Right lobe of liver (tissue), 6 donors: ENCODE measurements around the gene SPAAR. TPM values are rescaled to one million over a fixed set of nuclear protein-coding genes. Genes with fewer than 3 reads are reported as not detected.
A peak's percentile ranks its signal among the peaks of the same experiment; 100 is the strongest.

Experiments used
- ATAC-seq, 4 donors: fragments of 200-7000 bp; cut with Tn5 transposase; one replicate each; pipeline ENCODE4 v1.9.1; 2020; ENCODE audit warnings: mild to moderate bottlenecking in 4 of 4, moderate library complexity in 4 of 4
- DNase-seq, 3 donors: peaks; one replicate each; pipeline ENCODE4 v3.0.0-alpha.2; 2020
- H3K27ac ChIP-seq, 3 donors: fragments of 200-600 bp; one replicate each; pipeline ENCODE4 v1.8.0; 2022
- H3K27me3 ChIP-seq, 2 donors: fragments of 200-600 bp; one replicate each; pipeline ENCODE4 v1.8.0; 2022
- H3K36me3 ChIP-seq, 4 donors: fragments of 200-600 bp; sonication (generic) in 1 of 4; one replicate each; pipeline versions ENCODE4 v1.5.1 to v1.8.0; 2017 to 2022; ENCODE audit warnings: control low read depth in 1 of 4
- H3K4me1 ChIP-seq, 4 donors: fragments of 200-600 bp; sonication (generic) in 1 of 4; one replicate each; pipeline versions ENCODE4 v1.5.1 to v1.8.0; 2017 to 2022; ENCODE audit warnings: control low read depth in 1 of 4
- H3K4me3 ChIP-seq, 3 donors: fragments of 200-600 bp; one replicate each; pipeline ENCODE4 v1.8.0; 2022
- H3K9me3 ChIP-seq, 4 donors: fragments of 200-600 bp; sonication (generic) in 1 of 4; one replicate each; pipeline versions ENCODE4 v1.5.1 to v1.8.0; 2017 to 2022; ENCODE audit warnings: control low read depth in 1 of 4
- POLR2A ChIP-seq: fragments of 450-650 bp; IDR thresholded peaks from one replicate; pipeline ENCODE4 v1.6.1; 2017; ENCODE audit warnings: antibody characterized with exemption, mild to moderate bottlenecking
- WGBS: methylation state at CpG from one replicate; pipeline ENCODE4 v1.1.6; 2018; ENCODE audit warnings: low coverage, low lambda C conversion rate; ENCODE audit not compliant: insufficient coverage; ENCODE audit errors: missing lambda C conversion rate; 5-methylcytosine and 5-hydroxymethylcytosine counted together
- intact Hi-C, 2 donors: fragments of 100-400 bp; cut with DNase I; formaldehyde crosslinking; loops; one replicate each; pipeline versions ENCODE4 v1.11.2 to v1.14.1; 2022
- total RNA-seq, 6 experiments: library from RNA; depleted of rRNA in 2 of 6; stranded (reverse); fragments of >200 nt in 2 of 6; fragmentation: NEBNext Ultra II Directional in 3 of 6; extraction: Animal tissue kit (Norgen Biotek cat#: 25700) in 3 of 6; gene quantifications; one replicate each; pipeline versions ENCODE4 v1.1.0 to v1.2.4, GENCODE V29; 2016 to 2023
- TF ChIP-seq, protein P1 (sequence below), 4 donors: fragments of 200-600 bp in 3 of 4; fragments of 450-650 bp in 1 of 4; IDR thresholded peaks; one replicate each; pipeline versions ENCODE4 v1.5.1 to v1.8.0; 2016 to 2022; ENCODE audit warnings: antibody characterized with exemption in 4 of 4, mild to moderate bottlenecking in 2 of 4
- donor health status: DM: no; HTN: yes; CAD: no.
- donor health status: DM: no; HTN: no; CAD: no.
- donor health status: DM: no; HTN: no; CAD: no.
- donor health status: DM: no; HTN: yes; CAD: no.
- donor health status: DM: no; HTN: yes; CAD: no.

SPAAR gene
- total RNA-seq, 6 experiments from 2014 or later: 0.37 to 1.4 (median 0.84) TPM

DNA sequence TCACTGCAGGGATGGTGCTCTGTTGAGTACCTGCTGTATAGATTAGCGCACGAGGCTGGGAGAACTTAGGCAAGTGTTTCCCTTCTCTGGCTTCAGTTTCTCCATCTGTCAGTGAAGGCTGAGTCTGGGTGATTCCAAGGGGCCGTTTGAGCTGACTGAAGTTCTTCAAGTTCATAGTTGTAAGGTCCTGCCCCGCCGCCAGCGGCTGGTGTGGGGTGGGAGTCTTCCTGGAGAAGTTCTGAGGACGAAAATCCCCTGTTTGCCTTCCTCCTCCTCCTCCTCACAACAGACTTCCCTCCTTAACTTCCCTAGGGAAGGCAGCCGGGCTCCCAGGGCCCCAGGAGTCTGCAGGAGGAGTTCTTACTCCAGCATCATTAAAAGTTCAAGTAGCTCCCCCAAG is 5.0 kb upstream of the SPAAR start:
- no peak for TF ChIP-seq POLR2A
- TF ChIP-seq, protein P1, sequence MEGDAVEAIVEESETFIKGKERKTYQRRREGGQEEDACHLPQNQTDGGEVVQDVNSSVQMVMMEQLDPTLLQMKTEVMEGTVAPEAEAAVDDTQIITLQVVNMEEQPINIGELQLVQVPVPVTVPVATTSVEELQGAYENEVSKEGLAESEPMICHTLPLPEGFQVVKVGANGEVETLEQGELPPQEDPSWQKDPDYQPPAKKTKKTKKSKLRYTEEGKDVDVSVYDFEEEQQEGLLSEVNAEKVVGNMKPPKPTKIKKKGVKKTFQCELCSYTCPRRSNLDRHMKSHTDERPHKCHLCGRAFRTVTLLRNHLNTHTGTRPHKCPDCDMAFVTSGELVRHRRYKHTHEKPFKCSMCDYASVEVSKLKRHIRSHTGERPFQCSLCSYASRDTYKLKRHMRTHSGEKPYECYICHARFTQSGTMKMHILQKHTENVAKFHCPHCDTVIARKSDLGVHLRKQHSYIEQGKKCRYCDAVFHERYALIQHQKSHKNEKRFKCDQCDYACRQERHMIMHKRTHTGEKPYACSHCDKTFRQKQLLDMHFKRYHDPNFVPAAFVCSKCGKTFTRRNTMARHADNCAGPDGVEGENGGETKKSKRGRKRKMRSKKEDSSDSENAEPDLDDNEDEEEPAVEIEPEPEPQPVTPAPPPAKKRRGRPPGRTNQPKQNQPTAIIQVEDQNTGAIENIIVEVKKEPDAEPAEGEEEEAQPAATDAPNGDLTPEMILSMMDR (IDR thresholded peaks at IDR 0.05): no peak
- no CpG with 5 or more reads among the region's 8 CpGs for WGBS

GRCh38 chr9:35905051-35905781 is 4.1 kb upstream of the SPAAR start:
- Histone ChIP-seq H3K4me3 (no peak overlapping the region), H3K4me1 (peaks cover 0 to 41% (median 18%) of the 10 kb centered on the region in 4 donors), H3K27me3 (no peaks in the 10 kb centered on the region), H3K27ac (peak overlapping the region; percentile 58 to 67 (median 66)), H3K9me3 (no peaks in the 10 kb centered on the region), H3K36me3 (no peaks in the 10 kb centered on the region)
- ATAC-seq: no peak
- TF ChIP-seq, protein P1 (IDR thresholded peaks at IDR 0.05): no peak
- no peak for TF ChIP-seq POLR2A
- DNase-seq: no peak
- intact Hi-C loops: loop anchor here in 1 of 2 donors (5.0 kb wide), 1 partner anchor 37 kb away; no protein-coding TSS in a partner anchor
- WGBS: 68% methylated on average over 3 of the region's 8 CpGs

More for the DNA sequence above, 5.0 kb upstream of the SPAAR start:
- no peak overlapping the region for H3K27ac ChIP-seq
- intact Hi-C loops: no loop called here
- DNase-seq (no peak), ATAC-seq (no peak)
- no peaks in the 10 kb centered on the region for H3K36me3 ChIP-seq
- H3K9me3 ChIP-seq: no peaks in the 10 kb centered on the region
- H3K4me1 ChIP-seq: peaks cover 0 to 41% (median 18%) of the 10 kb centered on the region in 4 donors
- H3K27me3 ChIP-seq: no peaks in the 10 kb centered on the region
- no peak overlapping the region for H3K4me3 ChIP-seq

DNA sequence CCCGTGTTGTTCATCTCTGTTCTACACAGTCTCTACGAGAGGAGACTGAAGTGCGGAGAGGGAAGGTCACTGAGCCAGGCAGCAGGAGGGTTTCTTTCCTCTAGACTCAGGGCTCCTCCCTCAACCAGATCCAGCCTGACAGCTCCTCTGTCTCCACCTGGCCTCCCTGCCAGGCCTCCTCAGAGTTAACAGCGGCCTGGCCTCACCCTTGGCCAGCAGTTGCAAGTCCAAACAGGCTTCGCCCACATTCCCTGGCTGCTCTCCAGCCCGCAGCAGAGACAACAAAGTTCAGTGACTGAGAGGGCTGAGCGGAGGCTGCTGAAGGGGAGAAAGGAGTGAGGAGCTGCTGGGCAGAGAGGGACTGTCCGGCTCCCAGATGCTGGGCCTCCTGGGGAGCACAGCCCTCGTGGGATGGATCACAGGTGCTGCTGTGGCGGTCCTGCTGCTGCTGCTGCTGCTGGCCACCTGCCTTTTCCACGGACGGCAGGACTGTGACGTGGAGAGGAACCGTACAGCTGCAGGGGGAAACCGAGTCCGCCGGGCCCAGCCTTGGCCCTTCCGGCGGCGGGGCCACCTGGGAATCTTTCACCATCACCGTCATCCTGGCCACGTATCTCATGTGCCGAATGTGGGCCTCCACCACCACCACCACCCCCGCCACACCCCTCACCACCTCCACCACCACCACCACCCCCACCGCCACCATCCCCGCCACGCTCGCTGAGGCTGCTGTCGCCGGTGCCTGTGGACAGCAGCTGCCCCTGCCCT is 3.2 kb upstream of the SPAAR start, which contains the start of gene HRCT1:
HRCT1 (plus strand) TSS at position 291 of the 768 bp plus-strand sequence; CDS start at position 377, 86 bp downstream.
- Histone ChIP-seq H3K9me3 (no peaks in the 10 kb centered on the region), H3K4me1 (peaks cover 0 to 47% (median 18%) of the 10 kb centered on the region in 4 donors), H3K4me3 (peak within 1 kb of the TSS in 1 of 3 donors; percentile 26), H3K27ac (peak within 1 kb of the TSS; percentile 66 to 69 (median 67)), H3K27me3 (no peaks in the 10 kb centered on the region), H3K36me3 (no peaks in the 10 kb centered on the region)
- TF ChIP-seq, protein P1 (IDR thresholded peaks at IDR 0.05): no peak
- TF ChIP-seq POLR2A: peak; percentile 43
- DNase-seq (peak; percentile 93 to 96 (median 95)), ATAC-seq (peak; percentile 72 to 82 (median 78))
- WGBS: 57% methylated on average over 7 of the region's 30 CpGs
- intact Hi-C loops: loop anchor here in 1 of 2 donors (5.0 kb wide), 1 partner anchor 36 kb away; no protein-coding TSS in a partner anchor

- peak in 2 of 4 donors; percentile 15 to 17 for ATAC-seq
- no peak for DNase-seq
- intact Hi-C loops: loop anchor here in 1 of 2 donors (5.0 kb wide), 1 partner anchor 35 kb away; no protein-coding TSS in a partner anchor
- peaks cover 0 to 52% (median 18%) of the 10 kb centered on the region in 4 donors for H3K4me1 ChIP-seq
- no peak overlapping the region for H3K4me3 ChIP-seq
- H3K27ac ChIP-seq: peak overlapping the region; percentile 53 to 69 (median 62)
- WGBS: 49% methylated on average over 6 of the region's 14 CpGs
- no peaks in the 10 kb centered on the region for H3K36me3 ChIP-seq
- no peaks in the 10 kb centered on the region for H3K9me3 ChIP-seq
- no peaks in the 10 kb centered on the region for H3K27me3 ChIP-seq
- no peak for TF ChIP-seq POLR2A
- TF ChIP-seq, protein P1 (IDR thresholded peaks at IDR 0.05): no peak
Observed at GRCh38 chr9:35906923-35907699, 2.2 kb upstream of the SPAAR start.
